Hypothalamus (tissue), 51 donors: ENCODE data around the gene SMURF1.

Experiments used
- DNase-seq, 51 donors: peaks; one replicate each; lab custom pipeline; 2025; lab: John Stamatoyannopoulos, UW

SMURF1 gene

DNA sequence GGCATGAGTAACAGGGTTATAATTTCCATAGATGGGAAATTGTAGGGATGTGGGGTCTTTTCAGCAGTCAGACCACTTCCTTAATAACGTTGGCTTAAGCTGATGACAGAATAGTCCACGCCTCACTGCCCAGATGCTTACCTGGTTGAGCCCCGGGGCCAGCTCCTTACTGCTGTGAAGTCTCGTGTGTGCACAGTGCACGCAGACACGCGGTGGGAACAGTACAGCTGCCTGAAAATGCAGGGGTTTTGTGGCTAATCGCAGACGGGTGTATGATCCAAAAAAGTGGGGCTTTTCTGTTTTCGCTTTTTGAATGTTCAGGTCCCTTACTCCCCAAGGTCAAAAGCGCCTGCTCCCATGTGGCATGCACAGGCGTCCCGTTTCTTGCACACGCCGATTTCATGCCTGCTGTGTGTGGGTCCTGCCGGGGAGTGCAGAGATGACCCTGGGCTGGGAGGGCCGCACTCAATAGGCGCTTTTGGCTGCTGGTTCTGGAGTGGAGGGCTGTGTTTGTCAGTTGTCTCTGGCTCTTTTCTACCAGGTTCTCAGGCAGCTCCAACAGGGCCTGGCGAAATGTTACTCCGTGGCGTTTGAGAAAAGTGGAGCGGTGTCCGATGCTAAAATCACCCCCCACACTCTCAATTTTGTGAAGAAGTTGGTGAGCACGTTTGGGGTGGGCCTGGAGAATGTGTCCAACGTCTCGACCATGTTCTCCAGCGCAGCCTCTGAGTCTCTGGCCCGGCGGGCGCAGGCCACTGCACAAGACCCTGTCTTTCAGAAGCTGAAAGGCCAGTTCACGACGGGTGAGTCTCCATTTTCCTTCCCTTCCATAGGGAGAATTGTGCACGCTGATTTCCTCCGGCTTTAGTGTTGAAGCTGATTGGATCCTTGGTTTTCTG lies 149.6 kb downstream of the SMURF1 start:
- no peak for DNase-seq

GRCh38 chr7:98993024-98993897 lies 150.6 kb downstream of the SMURF1 start:
- DNase-seq, result no peak

- DNase-seq, result no peak
Observed at GRCh38 chr7:98992076-98992475, 151.8 kb downstream of the SMURF1 start.

- no peak for DNase-seq
Observed at GRCh38 chr7:98991141-98991540, 152.8 kb downstream of the SMURF1 start.

DNA sequence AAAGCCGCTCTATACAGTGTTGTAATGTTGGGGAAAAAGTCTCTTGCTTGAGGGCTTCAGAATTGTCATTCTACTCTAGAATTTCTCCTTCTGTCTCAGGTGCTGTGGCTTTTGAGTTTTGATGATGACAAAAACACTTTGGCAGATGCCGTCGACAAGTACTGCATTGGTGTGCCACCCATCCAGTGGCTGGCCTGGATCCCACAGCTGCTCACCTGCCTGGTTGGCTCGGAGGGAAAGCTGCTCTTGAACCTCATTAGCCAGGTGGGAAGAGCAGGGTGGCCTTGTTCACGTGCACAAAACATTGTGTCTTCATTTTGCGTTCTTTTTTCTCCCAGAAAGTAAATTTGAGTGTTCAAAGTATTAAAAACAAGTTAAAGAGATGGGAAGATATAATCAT lies 153.6 kb downstream of the SMURF1 start:
- no peak for DNase-seq

GRCh38 chr7:98988641-98989040 lies 155.3 kb downstream of the SMURF1 start:
- DNase-seq, result no peak

GRCh38 chr7:98985945-98986344 lies 158.0 kb downstream of the SMURF1 start:
- DNase-seq, result no peak

GRCh38 chr7:98985406-98985805 lies 158.5 kb downstream of the SMURF1 start:
- DNase-seq, result no peak

- no peak for DNase-seq
Observed at GRCh38 chr7:98984126-98984525, 159.8 kb downstream of the SMURF1 start.

DNA sequence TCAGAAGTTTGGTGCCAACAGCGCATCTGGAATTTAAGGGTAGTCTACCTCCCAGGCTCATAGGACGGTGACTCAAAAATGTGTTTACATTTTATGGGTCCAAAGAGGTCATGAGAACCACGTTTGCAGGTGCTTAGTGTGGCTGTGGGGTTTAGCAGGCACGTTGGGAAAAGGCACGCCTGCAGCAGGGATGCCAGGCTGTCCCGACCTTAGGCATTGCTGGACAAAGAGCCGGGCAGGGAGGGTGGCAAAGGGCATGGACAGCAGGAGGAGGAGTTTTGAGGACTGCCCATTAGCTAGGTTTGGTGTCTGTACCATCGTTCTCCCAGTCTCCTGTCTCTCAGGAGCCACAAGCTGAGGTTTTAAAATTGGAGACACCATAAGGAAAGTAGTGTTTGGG lies 161.2 kb downstream of the SMURF1 start:
- DNase-seq, result no peak

DNA sequence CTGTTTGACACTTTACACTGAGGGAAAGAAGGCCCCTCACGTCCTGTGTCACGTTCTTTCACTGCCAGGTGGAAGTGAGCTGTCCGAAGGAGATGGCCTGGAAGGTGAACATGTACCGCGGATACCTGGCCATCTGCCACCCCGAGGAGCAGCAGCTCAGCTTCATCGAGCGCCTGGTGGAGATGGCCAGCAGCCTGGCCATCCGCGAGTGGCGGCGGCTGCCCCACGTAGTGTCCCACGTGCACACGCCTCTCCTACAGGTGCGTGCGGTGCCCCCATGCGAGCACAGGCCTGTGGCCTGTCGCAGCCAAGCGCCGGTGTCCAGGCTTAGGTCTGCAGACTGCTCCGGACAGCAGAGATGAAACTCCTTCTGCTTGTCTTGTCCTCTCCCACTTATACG lies 162.2 kb downstream of the SMURF1 start:
- DNase-seq, result no peak

DNA sequence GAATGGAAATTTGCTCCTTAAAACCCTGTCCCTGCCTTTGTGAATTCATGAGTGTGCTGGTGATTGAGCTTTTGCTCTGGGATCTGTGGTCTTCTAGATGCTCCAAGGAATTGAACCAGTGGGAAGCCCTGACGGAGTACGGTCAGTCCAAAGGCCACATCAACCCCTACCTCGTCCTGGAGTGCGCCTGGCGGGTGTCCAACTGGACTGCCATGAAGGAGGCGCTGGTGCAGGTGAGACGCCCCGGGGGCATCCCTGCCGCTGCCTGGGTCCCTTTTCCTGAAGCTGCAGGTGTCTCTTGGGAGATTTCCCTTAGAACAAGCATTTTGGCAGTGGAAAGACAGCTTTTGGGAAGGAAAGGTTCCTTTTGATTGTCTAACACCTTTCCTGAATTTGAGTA lies 165.2 kb downstream of the SMURF1 start:
- DNase-seq, result no peak
